Neural cell (in vitro differentiated cells): ENCODE results near the gene RALGDS.

Source experiments
- EZH2 ChIP-seq: fragments of 200-600, 300-800 bp; shearing (Covaris generic), sonication (generic); IDR thresholded peaks from 2 replicates; pipeline ENCODE4 v1.6.1; 2014; ENCODE audit warnings: antibody characterized with exemption, low read length, borderline replicate concordance, mild to moderate bottlenecking; ENCODE audit not compliant: insufficient read depth, poor library complexity, severe bottlenecking
- MXI1 ChIP-seq: fragments of 450-650 bp; conservative IDR thresholded peaks from 2 replicates; pipeline ENCODE4 v1.6.1; 2014; ENCODE audit warnings: antibody characterized with exemption, mild to moderate bottlenecking; ENCODE audit not compliant: poor library complexity, severe bottlenecking
- POLR2AphosphoS5 ChIP-seq: IDR thresholded peaks from 2 replicates; pipeline ENCODE4 v1.6.1; 2012
- RAD21 ChIP-seq: fragments of 450-650 bp; conservative IDR thresholded peaks from 2 replicates; pipeline ENCODE4 v1.6.1; 2014; ENCODE audit warnings: antibody characterized with exemption, mild to moderate bottlenecking, moderate library complexity
- SMC3 ChIP-seq: fragments of 450-650 bp; conservative IDR thresholded peaks from 2 replicates; pipeline ENCODE4 v1.6.1; 2014; ENCODE audit warnings: antibody characterized with exemption, mild to moderate bottlenecking, moderate library complexity; ENCODE audit not compliant: poor library complexity
- TAF1 ChIP-seq: IDR thresholded peaks from 2 replicates; pipeline ENCODE4 v1.6.1; 2012; ENCODE audit warnings: low read depth
- TF ChIP-seq, protein P1 (sequence below): fragments of 450-650 bp; IDR thresholded peaks from 2 replicates; pipeline ENCODE4 v1.5.1; 2014; ENCODE audit warnings: antibody characterized with exemption, mild to moderate bottlenecking, moderate library complexity; ENCODE audit not compliant: poor library complexity, severe bottlenecking
- TF ChIP-seq, protein P2 (sequence below): IDR thresholded peaks from 2 replicates; pipeline ENCODE4 v1.6.1; 2012; ENCODE audit warnings: borderline replicate concordance

DNA sequence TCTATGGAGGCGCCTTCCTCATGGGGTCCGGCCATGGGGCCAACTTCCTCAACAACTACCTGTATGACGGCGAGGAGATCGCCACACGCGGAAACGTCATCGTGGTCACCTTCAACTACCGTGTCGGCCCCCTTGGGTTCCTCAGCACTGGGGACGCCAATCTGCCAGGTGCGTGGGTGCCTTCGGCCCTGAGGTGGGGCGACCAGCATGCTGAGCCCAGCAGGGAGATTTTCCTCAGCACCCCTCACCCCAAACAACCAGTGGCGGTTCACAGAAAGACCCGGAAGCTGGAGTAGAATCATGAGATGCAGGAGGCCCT, 56.0 kb downstream of the RALGDS start:
- TF ChIP-seq, protein P1, sequence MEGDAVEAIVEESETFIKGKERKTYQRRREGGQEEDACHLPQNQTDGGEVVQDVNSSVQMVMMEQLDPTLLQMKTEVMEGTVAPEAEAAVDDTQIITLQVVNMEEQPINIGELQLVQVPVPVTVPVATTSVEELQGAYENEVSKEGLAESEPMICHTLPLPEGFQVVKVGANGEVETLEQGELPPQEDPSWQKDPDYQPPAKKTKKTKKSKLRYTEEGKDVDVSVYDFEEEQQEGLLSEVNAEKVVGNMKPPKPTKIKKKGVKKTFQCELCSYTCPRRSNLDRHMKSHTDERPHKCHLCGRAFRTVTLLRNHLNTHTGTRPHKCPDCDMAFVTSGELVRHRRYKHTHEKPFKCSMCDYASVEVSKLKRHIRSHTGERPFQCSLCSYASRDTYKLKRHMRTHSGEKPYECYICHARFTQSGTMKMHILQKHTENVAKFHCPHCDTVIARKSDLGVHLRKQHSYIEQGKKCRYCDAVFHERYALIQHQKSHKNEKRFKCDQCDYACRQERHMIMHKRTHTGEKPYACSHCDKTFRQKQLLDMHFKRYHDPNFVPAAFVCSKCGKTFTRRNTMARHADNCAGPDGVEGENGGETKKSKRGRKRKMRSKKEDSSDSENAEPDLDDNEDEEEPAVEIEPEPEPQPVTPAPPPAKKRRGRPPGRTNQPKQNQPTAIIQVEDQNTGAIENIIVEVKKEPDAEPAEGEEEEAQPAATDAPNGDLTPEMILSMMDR: no peak
- TF ChIP-seq MXI1 (no peak), EZH2 (no peak), TAF1 (no peak), POLR2AphosphoS5 (no peak), RAD21 (no peak), SMC3 (no peak)
- TF ChIP-seq, protein P2, sequence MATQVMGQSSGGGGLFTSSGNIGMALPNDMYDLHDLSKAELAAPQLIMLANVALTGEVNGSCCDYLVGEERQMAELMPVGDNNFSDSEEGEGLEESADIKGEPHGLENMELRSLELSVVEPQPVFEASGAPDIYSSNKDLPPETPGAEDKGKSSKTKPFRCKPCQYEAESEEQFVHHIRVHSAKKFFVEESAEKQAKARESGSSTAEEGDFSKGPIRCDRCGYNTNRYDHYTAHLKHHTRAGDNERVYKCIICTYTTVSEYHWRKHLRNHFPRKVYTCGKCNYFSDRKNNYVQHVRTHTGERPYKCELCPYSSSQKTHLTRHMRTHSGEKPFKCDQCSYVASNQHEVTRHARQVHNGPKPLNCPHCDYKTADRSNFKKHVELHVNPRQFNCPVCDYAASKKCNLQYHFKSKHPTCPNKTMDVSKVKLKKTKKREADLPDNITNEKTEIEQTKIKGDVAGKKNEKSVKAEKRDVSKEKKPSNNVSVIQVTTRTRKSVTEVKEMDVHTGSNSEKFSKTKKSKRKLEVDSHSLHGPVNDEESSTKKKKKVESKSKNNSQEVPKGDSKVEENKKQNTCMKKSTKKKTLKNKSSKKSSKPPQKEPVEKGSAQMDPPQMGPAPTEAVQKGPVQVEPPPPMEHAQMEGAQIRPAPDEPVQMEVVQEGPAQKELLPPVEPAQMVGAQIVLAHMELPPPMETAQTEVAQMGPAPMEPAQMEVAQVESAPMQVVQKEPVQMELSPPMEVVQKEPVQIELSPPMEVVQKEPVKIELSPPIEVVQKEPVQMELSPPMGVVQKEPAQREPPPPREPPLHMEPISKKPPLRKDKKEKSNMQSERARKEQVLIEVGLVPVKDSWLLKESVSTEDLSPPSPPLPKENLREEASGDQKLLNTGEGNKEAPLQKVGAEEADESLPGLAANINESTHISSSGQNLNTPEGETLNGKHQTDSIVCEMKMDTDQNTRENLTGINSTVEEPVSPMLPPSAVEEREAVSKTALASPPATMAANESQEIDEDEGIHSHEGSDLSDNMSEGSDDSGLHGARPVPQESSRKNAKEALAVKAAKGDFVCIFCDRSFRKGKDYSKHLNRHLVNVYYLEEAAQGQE: no peak
